ENCODE measurements around the gene GGACT. TPM values are rescaled to one million over a fixed set of nuclear protein-coding genes. Genes with fewer than 3 reads are reported as not detected.
A peak's percentile ranks its signal among the peaks of the same experiment; 100 is the strongest.

The GGACT gene
- total RNA-seq, 1 experiment from 2014 or later, result 2.5 TPM

- Histone ChIP-seq H3K27me3 (ENCODE audit: control insufficient read depth, insufficient read depth, low read length) (no peaks in the 10 kb centered on the region), H3K36me3 (ENCODE audit: control insufficient read depth, insufficient read depth, low read length) (no peaks in the 10 kb centered on the region; the same call in 1 of the 2 replicates), H3K4me3 (ENCODE audit: low read depth in 2 of 2, low read length in 2 of 2) (no peak overlapping the region), H3K9me3 (ENCODE audit: control insufficient read depth, insufficient read depth, low read depth, low read length) (no peaks in the 10 kb centered on the region), H3K4me1 (ENCODE audit: control insufficient read depth, insufficient read depth, low read length) (peaks cover 12% of the 10 kb centered on the region), H3K27ac (ENCODE audit: low read length) (peak overlapping the region; percentile 77)
- no peak for ATAC-seq
- ChIA-PET POLR2A (no interaction called here), CTCF (interaction anchor here (0.6 kb wide), 1 partner anchor 15 kb away, joined by 3 read pairs; no protein-coding TSS in a partner anchor)
- no peak for TF ChIP-seq TCF7L2 (IDR thresholded peaks at IDR 0.05; ENCODE audit: low read depth, low read length)
- TF ChIP-seq SIN3A (IDR thresholded peaks at IDR 0.05; ENCODE audit: borderline replicate concordance, insufficient read depth, low read depth, low read length), result no peak
- TF ChIP-seq, protein P1, sequence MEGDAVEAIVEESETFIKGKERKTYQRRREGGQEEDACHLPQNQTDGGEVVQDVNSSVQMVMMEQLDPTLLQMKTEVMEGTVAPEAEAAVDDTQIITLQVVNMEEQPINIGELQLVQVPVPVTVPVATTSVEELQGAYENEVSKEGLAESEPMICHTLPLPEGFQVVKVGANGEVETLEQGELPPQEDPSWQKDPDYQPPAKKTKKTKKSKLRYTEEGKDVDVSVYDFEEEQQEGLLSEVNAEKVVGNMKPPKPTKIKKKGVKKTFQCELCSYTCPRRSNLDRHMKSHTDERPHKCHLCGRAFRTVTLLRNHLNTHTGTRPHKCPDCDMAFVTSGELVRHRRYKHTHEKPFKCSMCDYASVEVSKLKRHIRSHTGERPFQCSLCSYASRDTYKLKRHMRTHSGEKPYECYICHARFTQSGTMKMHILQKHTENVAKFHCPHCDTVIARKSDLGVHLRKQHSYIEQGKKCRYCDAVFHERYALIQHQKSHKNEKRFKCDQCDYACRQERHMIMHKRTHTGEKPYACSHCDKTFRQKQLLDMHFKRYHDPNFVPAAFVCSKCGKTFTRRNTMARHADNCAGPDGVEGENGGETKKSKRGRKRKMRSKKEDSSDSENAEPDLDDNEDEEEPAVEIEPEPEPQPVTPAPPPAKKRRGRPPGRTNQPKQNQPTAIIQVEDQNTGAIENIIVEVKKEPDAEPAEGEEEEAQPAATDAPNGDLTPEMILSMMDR (IDR thresholded peaks at IDR 0.05), result no peak
- TF ChIP-seq REST (IDR thresholded peaks at IDR 0.05; ENCODE audit: insufficient read depth in 1 of 2, low read depth in 2 of 2, low read length in 1 of 2), result no peak
- in situ Hi-C loops (cut with HindIII; ENCODE audit: low pct_unique_long_range_greater_than_20kb, low sequenced_read_pairs) (no loop called here), intact Hi-C loops (cut with micrococcal nuclease; ENCODE audit: unreplicated experiment) (loop anchor here (5.0 to 10.0 kb wide), 3 partner anchors 120 to 858 kb away; no protein-coding TSS in a partner anchor)
- no peak for DNase-seq (ENCODE audit: low read depth, low spot score)
- BruUV-seq (replicated peaks), result no TSS peak
Measured at GRCh38 chr13:100512422-100512821, 76.2 kb downstream of the GGACT start.

- Histone ChIP-seq H3K4me3 (ENCODE audit: low read depth in 2 of 2, low read length in 2 of 2) (no peak overlapping the region), H3K27ac (ENCODE audit: low read length) (peak overlapping the region; percentile 77; the same call in 1 of the 2 replicates), H3K36me3 (ENCODE audit: control insufficient read depth, insufficient read depth, low read length) (no peaks in the 10 kb centered on the region; the same call in 1 of the 2 replicates), H3K27me3 (ENCODE audit: control insufficient read depth, insufficient read depth, low read length) (no peaks in the 10 kb centered on the region), H3K4me1 (ENCODE audit: control insufficient read depth, insufficient read depth, low read length) (peaks cover 12% of the 10 kb centered on the region), H3K9me3 (ENCODE audit: control insufficient read depth, insufficient read depth, low read depth, low read length) (no peaks in the 10 kb centered on the region)
- ATAC-seq (no peak), DNase-seq (ENCODE audit: low read depth, low spot score) (no peak)
- ChIA-PET CTCF (no interaction called here), POLR2A (interaction anchor here (0.5 kb wide), 1 partner anchor 523 kb away, joined by 8 read pairs; no protein-coding TSS in a partner anchor)
- intact Hi-C loops (cut with micrococcal nuclease; ENCODE audit: unreplicated experiment) (loop anchor here (5.0 to 10.0 kb wide), 3 partner anchors 119 to 857 kb away; no protein-coding TSS in a partner anchor), in situ Hi-C loops (cut with HindIII; ENCODE audit: low pct_unique_long_range_greater_than_20kb, low sequenced_read_pairs) (no loop called here)
- BruUV-seq (replicated peaks), result no TSS peak
- no peak for TF ChIP-seq REST (IDR thresholded peaks at IDR 0.05; ENCODE audit: insufficient read depth in 1 of 2, low read depth in 2 of 2, low read length in 1 of 2)
- no peak for TF ChIP-seq TCF7L2 (IDR thresholded peaks at IDR 0.05; ENCODE audit: low read depth, low read length)
- TF ChIP-seq POLR2AphosphoS5 (IDR thresholded peaks at IDR 0.05; ENCODE audit: low read depth, low read length), result no peak
- TF ChIP-seq, protein P1 (IDR thresholded peaks at IDR 0.05), result no peak
- TF ChIP-seq SIN3A (IDR thresholded peaks at IDR 0.05; ENCODE audit: borderline replicate concordance, insufficient read depth, low read depth, low read length), result no peak
Measured at GRCh38 chr13:100511466-100511865, 77.1 kb downstream of the GGACT start.

All from Panc1 (cell line).